ENCODE results near the gene MTCL1. TPM values are rescaled to one million over a fixed set of nuclear protein-coding genes. Genes with fewer than 3 reads are reported as not detected.

MTCL1 gene
- polyA plus RNA-seq, 1 experiment = 56.6 TPM

GRCh38 chr18:8673256-8674209 is 31.8 kb upstream of the MTCL1 start:
- Histone ChIP-seq H3K4me3 (ENCODE audit: low read depth, low read length) (no peak overlapping the region), H3K9me3 (ENCODE audit: control insufficient read depth, insufficient read depth, low read length) (no peaks in the 10 kb centered on the region), H3K27me3 (ENCODE audit: control insufficient read depth, insufficient read depth, low read length) (no peaks in the 10 kb centered on the region), H3K27ac (ENCODE audit: low read depth, low read length) (no peak overlapping the region)
- CTCF ChIA-PET = interaction anchor here (2.3 kb wide), 1 partner anchor 23 kb away, joined by 25 read pairs; no protein-coding TSS in a partner anchor
- TF ChIP-seq CTCF (IDR thresholded peaks at IDR 0.05; ENCODE audit: low read depth, low read length) = no peak
- POLR2A ChIA-PET = no interaction called here
- DNase-seq (ENCODE audit: low read depth, low spot score) = no peak

GRCh38 chr18:8675057-8675456 is 30.3 kb upstream of the MTCL1 start:
- Histone ChIP-seq H3K4me3 (ENCODE audit: low read depth, low read length) (no peak overlapping the region), H3K27ac (ENCODE audit: low read depth, low read length) (no peak overlapping the region), H3K27me3 (ENCODE audit: control insufficient read depth, insufficient read depth, low read length) (no peaks in the 10 kb centered on the region), H3K9me3 (ENCODE audit: control insufficient read depth, insufficient read depth, low read length) (no peaks in the 10 kb centered on the region)
- no peak for TF ChIP-seq CTCF (IDR thresholded peaks at IDR 0.05; ENCODE audit: low read depth, low read length)
- ChIA-PET CTCF (interaction anchor here (1.0 kb wide), 1 partner anchor 21 kb away, joined by 3 read pairs; no protein-coding TSS in a partner anchor), POLR2A (no interaction called here)
- no peak for DNase-seq (ENCODE audit: low read depth, low spot score)

- CTCF ChIA-PET = interaction anchor here (0.6 to 4.2 kb wide), 3 partner anchors 15 to 351 kb away, joined by 3 to 24 read pairs (median 3); no protein-coding TSS in a partner anchor
- Histone ChIP-seq H3K27ac (ENCODE audit: low read depth, low read length) (no peak overlapping the region), H3K9me3 (ENCODE audit: control insufficient read depth, insufficient read depth, low read length) (no peaks in the 10 kb centered on the region), H3K4me3 (ENCODE audit: low read depth, low read length) (no peak overlapping the region), H3K27me3 (ENCODE audit: control insufficient read depth, insufficient read depth, low read length) (no peaks in the 10 kb centered on the region)
- TF ChIP-seq CTCF (IDR thresholded peaks at IDR 0.05; ENCODE audit: low read depth, low read length) = no peak
- no peak for DNase-seq (ENCODE audit: low read depth, low spot score)
- POLR2A ChIA-PET = no interaction called here
Measured at GRCh38 chr18:8681196-8681595, 24.2 kb upstream of the MTCL1 start.

- CTCF ChIA-PET = interaction anchor here (5.0 kb wide), 1 partner anchor 12 kb away, joined by 45 read pairs; no protein-coding TSS in a partner anchor
Measured at GRCh38 chr18:8684577-8684976, 20.8 kb upstream of the MTCL1 start.

More at GRCh38 chr18:8684577-8684976, 20.8 kb upstream of the MTCL1 start:
- no peak overlapping the region for H3K4me3 ChIP-seq (ENCODE audit: low read depth, low read length)
- H3K27me3 ChIP-seq (ENCODE audit: control insufficient read depth, insufficient read depth, low read length) = no peaks in the 10 kb centered on the region
- TF ChIP-seq CTCF (IDR thresholded peaks at IDR 0.05; ENCODE audit: low read depth, low read length) = no peak
- POLR2A ChIA-PET = no interaction called here
- no peaks in the 10 kb centered on the region for H3K9me3 ChIP-seq (ENCODE audit: control insufficient read depth, insufficient read depth, low read length)
- DNase-seq (ENCODE audit: low read depth, low spot score) = no peak
- H3K27ac ChIP-seq (ENCODE audit: low read depth, low read length) = no peak overlapping the region

All from AG04450 (cell line).